ENCODE results near the gene ARMS2. TPM values are rescaled to one million over a fixed set of nuclear protein-coding genes. Genes with fewer than 3 reads are reported as not detected.

Gene ARMS2
- total RNA-seq, 1 donor from 2014 or later, result 0.92 TPM

DNA sequence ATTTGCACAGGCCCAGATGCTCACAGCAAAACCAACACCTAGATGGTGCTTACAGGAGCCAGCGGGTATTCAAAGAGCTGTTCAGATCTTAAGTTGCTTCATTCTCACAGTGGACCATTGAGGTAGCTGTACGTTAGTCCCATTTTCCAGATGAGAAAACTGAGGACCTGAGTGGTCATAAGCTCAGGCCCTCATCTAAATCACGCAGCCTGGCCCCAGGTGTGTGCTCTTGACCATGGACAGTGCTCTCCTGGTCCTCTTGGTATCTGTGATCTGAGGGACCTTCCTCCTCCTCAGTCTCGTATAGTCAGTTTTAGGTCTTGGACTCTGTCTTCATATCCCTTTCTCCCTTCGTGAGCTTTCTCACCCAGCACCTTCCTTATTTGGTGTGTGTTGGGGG, 50.6 kb downstream of the ARMS2 start:
- no peak for DNase-seq (ENCODE audit: low spot score)
- intact Hi-C loops (cut with DNase I), result no loop called here

DNA sequence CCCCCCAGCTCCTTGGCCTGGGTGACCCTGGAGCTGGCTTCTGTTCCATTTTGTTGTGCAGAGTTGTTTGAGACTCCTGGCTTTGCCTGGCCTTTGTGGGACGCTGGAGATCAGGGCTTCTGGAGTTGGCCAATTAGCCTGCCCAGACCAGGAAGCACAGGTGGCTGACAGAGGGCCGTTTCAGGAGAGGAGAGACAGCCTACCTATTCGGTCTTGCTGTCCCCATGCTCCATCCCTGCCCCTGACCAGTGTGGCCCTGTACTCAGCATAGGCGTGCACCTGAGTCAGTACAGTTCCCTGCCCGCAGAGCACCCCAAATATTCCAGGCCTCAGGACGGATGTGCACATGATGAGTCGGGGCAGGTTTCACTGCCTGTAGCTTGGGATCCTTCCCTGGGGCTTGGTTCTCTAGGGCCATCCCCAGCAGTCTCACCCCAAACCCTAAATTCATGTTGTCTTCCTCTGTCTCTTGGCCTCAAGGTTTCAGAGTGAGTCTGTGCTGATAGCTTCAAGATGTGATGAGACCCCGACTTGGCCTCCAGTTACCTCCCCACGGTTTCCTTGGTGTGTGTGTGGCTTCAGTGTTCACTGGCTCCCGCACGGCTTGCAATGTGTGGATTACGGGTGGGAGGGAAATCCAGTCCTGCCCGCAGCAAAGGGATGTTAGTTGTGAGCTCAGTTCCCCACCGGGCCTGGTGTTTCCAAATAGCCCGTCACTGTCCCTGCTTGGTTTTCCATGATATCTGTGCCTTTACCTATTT, 51.6 kb downstream of the ARMS2 start:
- intact Hi-C loops (cut with DNase I), result no loop called here
- no peak for DNase-seq (ENCODE audit: low spot score)

Small RNAs within 50 kb of the gene (microRNA-seq; reads per million reads assigned to microRNA genes)
- gene MIR3941, result not detected

Other genes starting within 250 kb of the ARMS2 start
- gene BTBD16, start 183.4 kb upstream of the ARMS2 start, total RNA-seq, result not detected
- gene PLEKHA1, start 79.9 kb upstream of the ARMS2 start, total RNA-seq, result 46.2 TPM
- gene HTRA1, start 6.9 kb downstream of the ARMS2 start, total RNA-seq, result 104 TPM
- gene DMBT1, start 106.1 kb downstream of the ARMS2 start, total RNA-seq, result 0.08 TPM
- not detected for gene C10orf120, start 245.2 kb downstream of the ARMS2 start, total RNA-seq

Data from cardiac septum (tissue), 1 donor.